Spleen (tissue), 11 donors: ENCODE results near the gene FREM2. TPM values are rescaled to one million over a fixed set of nuclear protein-coding genes. Genes with fewer than 3 reads are reported as not detected.

ENCODE experiments used
- DNase-seq: peaks from one replicate; pipeline ENCODE4 v3.0.0-alpha.2; 2020
- H3K27ac ChIP-seq, 8 donors: fragments of 200-600 bp; sonication (generic) in 7 of 8; 1 replicate in 4 of 8; 2 replicates in 4 of 8; pipeline versions ENCODE4 v1.5.0 to v1.8.0; 2016 to 2021; ENCODE audit warnings: inconsistent platforms in 4 of 8, mild to moderate bottlenecking in 4 of 8, moderate library complexity in 1 of 8
- H3K27me3 ChIP-seq, 7 donors: fragments of 200-600 bp; sonication (generic) in 6 of 7; replicated peaks in 1 of 7; 1 replicate in 4 of 7; 2 replicates in 3 of 7; pipeline versions ENCODE4 v1.5.0 to v1.8.0; 2016 to 2021; ENCODE audit warnings: inconsistent platforms in 3 of 7, mild to moderate bottlenecking in 1 of 7
- H3K36me3 ChIP-seq, 6 donors: fragments of 200-600 bp; sonication (generic) in 5 of 6; 1 replicate in 4 of 6; 2 replicates in 2 of 6; pipeline versions ENCODE4 v1.5.0 to v1.8.0; 2016 to 2021; ENCODE audit warnings: inconsistent platforms in 2 of 6
- H3K4me1 ChIP-seq, 6 donors: fragments of 200-600 bp; sonication (generic) in 5 of 6; 1 replicate in 3 of 6; 2 replicates in 3 of 6; pipeline versions ENCODE4 v1.5.0 to v1.8.0; 2016 to 2021; ENCODE audit warnings: inconsistent platforms in 3 of 6
- H3K4me3 ChIP-seq, 8 donors: fragments of 200-600 bp; sonication (generic) in 7 of 8; 1 replicate in 4 of 8; 2 replicates in 4 of 8; pipeline versions ENCODE4 v1.5.0 to v1.8.0; 2016 to 2021; ENCODE audit warnings: inconsistent platforms in 4 of 8, mild to moderate bottlenecking in 4 of 8, moderate library complexity in 2 of 8
- H3K9me3 ChIP-seq, 8 donors: fragments of 200-600 bp; sonication (generic) in 7 of 8; 1 replicate in 4 of 8; 2 replicates in 4 of 8; pipeline versions ENCODE4 v1.5.0 to v1.8.0; 2016 to 2021; ENCODE audit warnings: inconsistent platforms in 4 of 8
- CTCF ChIP-seq, 11 experiments: fragments of 200-600 bp in 7 of 11; fragments of 450-650 bp in 4 of 11; sonication (generic) in 4 of 11; IDR thresholded peaks in 8 of 11; conservative IDR thresholded peaks in 3 of 11; 1 replicate in 7 of 11; 2 replicates in 4 of 11; pipeline versions ENCODE4 v1.4.0 to v1.8.0; 2016 to 2021; ENCODE audit warnings: antibody characterized with exemption in 11 of 11, inconsistent platforms in 4 of 11, mild to moderate bottlenecking in 1 of 11
- POLR2A ChIP-seq, 3 donors: fragments of 450-650 bp; IDR thresholded peaks; one replicate each; pipeline ENCODE4 v1.5.1; 2017; ENCODE audit warnings: antibody characterized with exemption in 3 of 3, mild to moderate bottlenecking in 1 of 3
- POLR2AphosphoS5 ChIP-seq, 3 donors: sonication (generic); formaldehyde crosslinking; IDR thresholded peaks; one replicate each; pipeline ENCODE4 v1.5.1; 2017; ENCODE audit warnings: antibody characterized with exemption in 3 of 3
- WGBS, 5 donors: extraction: QIAGEN DNeasy Blood & Tissue Kit in 3 of 5; methylation state at CpG; one replicate each; pipeline versions ENCODE4 v1.1.5 to v1.1.7; 2013 to 2018; 5-methylcytosine and 5-hydroxymethylcytosine counted together
- intact Hi-C: fragments of 100-400 bp; cut with DNase I; formaldehyde crosslinking; loops from one replicate; pipeline ENCODE4 v1.15.0; 2023; ENCODE audit warnings: low total_unique reads
- polyA plus RNA-seq, 3 donors: library from polyadenylated mRNA; stranded (reverse); fragments of 200-250 nt; gene quantifications; one replicate each; pipeline ENCODE4 v1.2.1, GENCODE V29; 2013
- total RNA-seq, 7 donors: library from RNA; depleted of rRNA in 3 of 7; stranded (reverse); fragments of >200 nt in 3 of 7; fragmentation: NEBNext Ultra II Directional in 4 of 7; extraction: Animal tissue kit (Norgen Biotek cat#: 25700) in 4 of 7; gene quantifications; one replicate each; pipeline versions ENCODE4 v1.1.0 to v1.2.1, GENCODE V29; 2016 to 2021
- donor health status: healthy with polysubstance abuse.
- donor health status: DM: no; HTN: no; CAD: no; lungs with moderate emphysema.
- donor health status: DM: no; HTN: no; CAD: no.
- donor health status: Bipolar disorder and iron deficiency.
- donor health status: healthy.
- donor health status: DM: no; HTN: no; CAD: no.
- donor health status: DM: yes; HTN: yes; CAD: no.

The FREM2 gene
- total and polyA plus RNA-seq, 10 donors: 0.03 to 0.93 (median 0.21) TPM; not detected in 2

GRCh38 chr13:38713046-38713445 is 26.2 kb downstream of the FREM2 start:
- no peaks in the 10 kb centered on the region for H3K27me3 ChIP-seq
- H3K9me3 ChIP-seq: no peaks in the 10 kb centered on the region
- WGBS, 5 donors: 61 to 88% (median 70%) methylated on average over 2 of the region's 2 CpGs
- DNase-seq: no peak
- no peak overlapping the region for H3K27ac ChIP-seq
- intact Hi-C loops: no loop called here
- TF ChIP-seq POLR2A (IDR thresholded peaks at IDR 0.05): no peak
- TF ChIP-seq CTCF (IDR thresholded peaks at IDR 0.05 in 8 of 11, conservative IDR thresholded peaks at IDR 0.05 in 3 of 11): no peak
- no peak for TF ChIP-seq POLR2AphosphoS5 (IDR thresholded peaks at IDR 0.05)
- H3K36me3 ChIP-seq: no peaks in the 10 kb centered on the region
- no peaks in the 10 kb centered on the region for H3K4me1 ChIP-seq
- no peak overlapping the region for H3K4me3 ChIP-seq

GRCh38 chr13:38718374-38718773 is 31.5 kb downstream of the FREM2 start:
- intact Hi-C loops: no loop called here

GRCh38 chr13:38730332-38730731 is 43.5 kb downstream of the FREM2 start:
- intact Hi-C loops: no loop called here
- no peak for DNase-seq
- 79 to 86% (median 80%) methylated on average over 4 of the region's 4 CpGs for WGBS, 5 donors
- Histone ChIP-seq H3K27ac (no peak overlapping the region), H3K27me3 (no peaks in the 10 kb centered on the region), H3K4me1 (no peaks in the 10 kb centered on the region), H3K4me3 (no peak overlapping the region), H3K9me3 (no peaks in the 10 kb centered on the region), H3K36me3 (no peaks in the 10 kb centered on the region)
- TF ChIP-seq POLR2AphosphoS5 (IDR thresholded peaks at IDR 0.05): no peak
- TF ChIP-seq CTCF (IDR thresholded peaks at IDR 0.05 in 8 of 11, conservative IDR thresholded peaks at IDR 0.05 in 3 of 11): no peak
- no peak for TF ChIP-seq POLR2A (IDR thresholded peaks at IDR 0.05)

More at GRCh38 chr13:38718374-38718773, 31.5 kb downstream of the FREM2 start:
- WGBS, 5 donors: 77 to 89% (median 80%) methylated on average over 4 of the region's 4 CpGs
- DNase-seq: no peak
- no peak overlapping the region for H3K4me3 ChIP-seq
- peaks cover 0 to 3% (median 0%) of the 10 kb centered on the region in 8 donors for H3K9me3 ChIP-seq
- H3K27me3 ChIP-seq: no peaks in the 10 kb centered on the region
- TF ChIP-seq POLR2AphosphoS5 (IDR thresholded peaks at IDR 0.05): no peak
- no peak for TF ChIP-seq CTCF (IDR thresholded peaks at IDR 0.05 in 8 of 11, conservative IDR thresholded peaks at IDR 0.05 in 3 of 11)
- no peak for TF ChIP-seq POLR2A (IDR thresholded peaks at IDR 0.05)
- no peaks in the 10 kb centered on the region for H3K36me3 ChIP-seq
- no peaks in the 10 kb centered on the region for H3K4me1 ChIP-seq
- H3K27ac ChIP-seq: no peak overlapping the region

GRCh38 chr13:38733146-38733545 is 46.3 kb downstream of the FREM2 start:
- intact Hi-C loops: no loop called here
- TF ChIP-seq POLR2A (IDR thresholded peaks at IDR 0.05): no peak
- no peak overlapping the region for H3K27ac ChIP-seq
- DNase-seq: no peak
- H3K36me3 ChIP-seq: no peaks in the 10 kb centered on the region
- WGBS, 5 donors: 66 to 82% (median 73%) methylated on average over 1 of the region's 1 CpG
- no peaks in the 10 kb centered on the region for H3K27me3 ChIP-seq
- H3K4me1 ChIP-seq: no peaks in the 10 kb centered on the region
- H3K4me3 ChIP-seq: no peak overlapping the region
- H3K9me3 ChIP-seq: no peaks in the 10 kb centered on the region
